ENCODE results near the gene TOP3B. TPM values are rescaled to one million over a fixed set of nuclear protein-coding genes. Genes with fewer than 3 reads are reported as not detected.
A peak's percentile ranks its signal among the peaks of the same experiment; 100 is the strongest.

TOP3B gene
- total and polyA plus RNA-seq, 2 experiments from 2014 or later: 35.7 to 77.7 TPM

GRCh38 chr22:21984793-21985192 is 2.2 kb upstream of the TOP3B start:
- no peak overlapping the region for H3K27ac Mint-ChIP-seq
- no peaks in the 10 kb centered on the region for H3K9me2 ChIP-seq (ENCODE audit: insufficient read depth)
- ATAC-seq (peak; percentile 85), DNase-seq (ENCODE audit: low spot score) (peak; percentile 86)
- no peak overlapping the region for H3K27ac ChIP-seq (ENCODE audit: low read depth)
- H3K4me1 Mint-ChIP-seq: peaks cover 6% of the 10 kb centered on the region
- no peak overlapping the region; the same call in 2 of the 3 replicates for H3K4me3 Mint-ChIP-seq
- TF ChIP-seq REST (IDR thresholded peaks at IDR 0.05; ENCODE audit: unreplicated experiment) (no peak), ZNF462 (CRISPR knock-in tag; IDR thresholded peaks at IDR 0.05) (0 out of 2 replicates have a peak, but pooled peaks have one; percentile 17), STAT1 (IDR thresholded peaks at IDR 0.05; ENCODE audit: unreplicated experiment) (no peak), CTCF (conservative IDR thresholded peaks at IDR 0.05; ENCODE audit: low read depth in 2 of 2) (peak; percentile 75 to 84)
- H3K27me3 Mint-ChIP-seq (ENCODE audit: insufficient read depth, low read depth, poor library complexity): peaks cover 38% of the 10 kb centered on the region
- H3K4me1 ChIP-seq (ENCODE audit: insufficient read depth): peaks cover 3% of the 10 kb centered on the region; the same call in 1 of the 2 replicates
- H3K4me2 ChIP-seq: no peak overlapping the region
- peaks cover 10% of the 10 kb centered on the region for H4K20me1 ChIP-seq (replicated peaks; ENCODE audit: insufficient read depth)
- H3K9me3 Mint-ChIP-seq: no peaks in the 10 kb centered on the region
- H3F3A ChIP-seq (replicated peaks; ENCODE audit: low read depth): no peaks in the 10 kb centered on the region; the same call in 1 of the 2 replicates
- H2AFZ ChIP-seq: peak overlapping the region; percentile 88
- H3K36me3 ChIP-seq (ENCODE audit: insufficient read depth): no peaks in the 10 kb centered on the region
- peaks cover 20% of the 10 kb centered on the region for H3K79me2 ChIP-seq (replicated peaks; ENCODE audit: insufficient read depth)
- no peak overlapping the region for H3K4me3 ChIP-seq
- peaks cover 63% of the 10 kb centered on the region for H3K27me3 ChIP-seq (ENCODE audit: insufficient read depth)
- H3K36me3 Mint-ChIP-seq (ENCODE audit: low read depth): no peaks in the 10 kb centered on the region

All from GM23338 (cell line).